Activated CD4-positive, CD25-positive, alpha-beta regulatory T cell treated with anti-CD3 and anti-CD28 coated beads, Interleukin-2, amount 50 U/mL, for 72 hours (primary cell): Measurements from ENCODE around the gene FERMT2.

Experiments
- DNase-seq: peaks from one replicate; pipeline ENCODE4 v3.0.0; 2021

The FERMT2 gene

DNA sequence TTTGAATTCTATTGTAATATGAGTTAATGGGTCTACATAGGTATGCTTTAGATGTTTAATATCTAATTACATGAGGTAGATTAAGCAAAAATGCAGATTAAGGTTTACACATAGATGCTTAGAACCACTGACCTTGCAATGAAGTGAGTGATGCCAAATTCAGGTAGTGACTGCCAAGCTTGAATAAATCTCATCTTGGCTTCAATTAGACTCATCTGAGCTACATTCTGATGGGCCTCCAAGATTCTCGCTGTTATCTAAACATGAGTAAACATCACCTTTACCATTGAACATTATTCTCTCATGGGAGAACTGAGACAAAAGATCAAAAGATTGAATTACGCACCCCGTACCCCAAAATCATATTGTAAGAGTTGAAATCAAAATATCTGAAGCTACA is 90.6 kb downstream of the FERMT2 start:
- no peak for DNase-seq

- no peak for DNase-seq
Observed at GRCh38 chr14:52856139-52856538, 94.7 kb downstream of the FERMT2 start.

GRCh38 chr14:52853522-52853854 is 97.4 kb downstream of the FERMT2 start:
- no peak for DNase-seq

DNA sequence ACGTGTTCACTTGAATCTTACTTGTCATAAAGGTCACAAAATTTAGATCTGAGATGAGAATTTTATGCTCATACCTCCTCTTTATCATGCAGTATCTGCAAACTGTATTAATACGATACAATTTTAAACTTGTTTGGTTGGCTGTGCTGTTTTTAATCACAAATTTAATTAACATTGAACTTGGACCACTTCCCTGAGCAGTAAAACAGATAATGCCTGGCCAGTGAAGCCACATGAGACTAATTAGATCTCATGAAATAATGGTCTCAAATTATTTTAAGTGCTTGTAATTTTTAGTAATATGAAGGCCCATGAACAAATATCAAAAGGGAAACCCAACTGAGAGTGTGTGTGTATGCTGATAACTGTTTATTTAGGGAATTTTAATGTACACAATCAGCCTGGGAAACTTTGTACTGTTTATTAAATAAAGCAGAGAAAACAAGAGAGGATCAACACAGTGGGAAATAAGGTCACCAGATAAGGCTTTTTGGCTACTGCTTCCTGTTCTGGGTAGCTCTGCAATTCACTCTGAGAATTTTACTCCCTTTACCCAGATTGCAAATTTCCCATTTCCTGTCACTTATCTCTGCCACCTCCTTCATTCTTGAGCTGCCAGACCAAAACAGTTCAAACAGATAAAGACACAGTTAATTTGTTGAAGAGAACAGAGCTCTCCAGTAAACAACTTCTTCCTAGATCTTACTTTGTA is 97.9 kb downstream of the FERMT2 start:
- no peak for DNase-seq

GRCh38 chr14:52850451-52850909 is 100.4 kb downstream of the FERMT2 start:
- no peak for DNase-seq

GRCh38 chr14:52848626-52849025 is 102.2 kb downstream of the FERMT2 start:
- no peak for DNase-seq

DNA sequence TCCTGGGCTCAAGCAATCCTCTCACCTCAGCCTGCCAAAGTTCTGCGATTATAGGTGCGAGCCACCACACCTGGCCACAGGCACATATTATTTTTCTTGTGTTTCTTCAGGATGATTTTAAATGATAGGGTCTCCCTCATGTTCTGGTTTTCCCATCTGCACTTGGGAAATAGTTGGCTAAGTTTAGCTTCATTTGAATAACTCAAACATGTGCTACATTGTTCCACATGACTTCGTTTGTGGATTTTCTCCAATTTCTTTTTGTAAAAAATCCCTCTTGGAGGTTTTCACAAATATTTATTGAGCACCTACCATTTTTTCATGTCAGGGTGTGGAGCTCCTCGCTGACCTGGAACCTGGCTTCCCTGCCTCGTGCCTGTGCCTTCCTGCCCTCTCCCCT is 104.3 kb downstream of the FERMT2 start:
- DNase-seq, result no peak

DNA sequence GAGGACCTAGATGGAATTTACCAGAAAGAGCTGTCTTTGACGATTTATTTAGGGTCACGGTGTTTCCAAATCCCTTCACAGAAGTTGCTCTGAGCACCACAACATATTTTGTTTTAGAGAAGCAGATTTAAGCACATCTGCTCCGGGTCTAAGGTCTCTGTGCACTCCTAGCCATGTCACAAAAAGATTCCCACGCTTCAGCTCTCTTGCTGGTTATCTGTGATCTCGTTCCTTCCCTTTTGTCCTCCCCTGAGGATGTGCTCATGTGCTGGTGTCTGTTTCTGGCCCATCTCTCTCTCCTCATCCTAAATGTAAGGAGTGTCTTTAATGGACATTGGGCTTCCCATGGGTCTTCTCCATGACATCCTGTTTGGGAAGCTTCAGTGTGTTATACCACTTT is 105.8 kb downstream of the FERMT2 start:
- no peak for DNase-seq

DNA sequence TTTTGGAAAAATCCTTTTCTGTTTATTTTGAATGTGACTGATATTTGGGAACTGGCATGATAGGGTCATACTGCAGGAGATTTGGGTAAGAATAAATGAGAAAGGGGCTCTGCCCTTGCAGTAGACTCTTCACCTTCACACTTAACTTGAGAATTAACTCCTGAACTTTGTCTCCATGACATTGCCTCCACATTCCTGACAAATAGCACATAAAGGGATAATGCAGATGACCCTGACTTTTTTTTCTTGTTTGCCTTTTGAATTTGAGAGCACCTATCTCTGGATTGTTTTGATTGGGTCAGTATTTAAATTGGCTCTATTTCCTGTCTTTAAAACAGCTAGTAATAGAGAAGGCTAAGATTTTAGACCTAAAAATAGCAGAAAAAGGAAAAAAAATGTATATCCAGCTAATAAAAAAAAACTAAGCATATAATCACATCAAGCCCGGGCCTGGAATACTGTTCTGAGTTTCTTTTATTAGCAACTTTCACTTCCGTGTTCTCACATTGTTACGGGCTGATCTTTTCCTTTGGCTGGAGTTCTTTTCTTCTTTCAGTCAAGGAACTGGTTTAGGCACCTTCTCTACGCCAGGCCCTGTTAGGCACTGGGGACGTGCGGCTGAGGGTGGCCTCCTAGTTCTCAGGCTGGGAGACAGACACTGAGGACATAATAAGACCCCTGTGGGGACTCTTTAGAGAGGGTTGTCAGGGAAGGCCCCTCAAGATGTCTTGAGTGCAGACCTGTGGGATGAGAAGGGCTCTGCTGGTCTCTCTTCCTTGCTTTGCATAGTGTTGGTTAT is 106.4 kb downstream of the FERMT2 start:
- DNase-seq, result no peak

- no peak for DNase-seq
Observed at GRCh38 chr14:52840877-52841276, 110.0 kb downstream of the FERMT2 start.

GRCh38 chr14:52837451-52837850 is 113.4 kb downstream of the FERMT2 start:
- DNase-seq, result no peak

DNA sequence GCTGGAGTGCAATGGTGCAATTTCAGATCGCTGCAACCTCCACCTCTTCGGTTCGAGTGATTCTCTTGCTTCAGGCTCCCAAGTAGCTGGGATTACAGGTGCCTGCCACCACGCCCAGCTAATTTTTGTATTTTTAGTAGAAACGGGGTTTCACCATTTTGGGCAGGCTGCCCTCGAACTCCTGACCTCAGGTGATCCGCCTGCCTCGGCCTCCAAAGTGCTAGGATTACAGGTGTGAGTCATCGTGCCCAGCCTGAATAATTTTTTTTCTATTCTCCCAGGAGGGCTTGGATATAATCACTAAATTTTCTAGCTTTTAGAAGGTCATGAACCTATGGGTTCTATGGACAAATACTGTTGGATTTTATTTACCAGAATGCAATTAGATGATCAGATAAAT is 114.8 kb downstream of the FERMT2 start:
- DNase-seq, result no peak

GRCh38 chr14:52835122-52835903 is 115.5 kb downstream of the FERMT2 start:
- DNase-seq, result no peak

- DNase-seq, result no peak
Observed at GRCh38 chr14:52834440-52834842, 116.4 kb downstream of the FERMT2 start.

DNA sequence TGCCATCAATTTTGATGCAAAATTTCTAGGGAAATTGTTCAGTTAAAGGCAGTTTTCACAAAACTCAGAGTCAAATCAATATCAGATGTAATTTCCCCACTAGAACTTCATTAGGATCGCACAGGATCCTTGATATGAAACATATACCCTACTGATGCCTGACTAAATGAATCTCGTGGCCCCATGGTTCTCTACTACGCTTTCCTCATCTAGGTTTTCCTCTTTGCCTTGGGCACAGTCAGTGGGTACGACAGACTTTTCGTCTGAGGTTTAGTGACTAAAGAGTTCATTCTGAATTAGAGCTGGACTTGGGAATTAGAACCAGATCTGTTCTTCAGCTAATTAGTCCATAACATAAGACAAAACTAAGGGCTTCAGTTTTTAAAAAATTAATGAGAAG is 117.0 kb downstream of the FERMT2 start:
- DNase-seq, result no peak

DNA sequence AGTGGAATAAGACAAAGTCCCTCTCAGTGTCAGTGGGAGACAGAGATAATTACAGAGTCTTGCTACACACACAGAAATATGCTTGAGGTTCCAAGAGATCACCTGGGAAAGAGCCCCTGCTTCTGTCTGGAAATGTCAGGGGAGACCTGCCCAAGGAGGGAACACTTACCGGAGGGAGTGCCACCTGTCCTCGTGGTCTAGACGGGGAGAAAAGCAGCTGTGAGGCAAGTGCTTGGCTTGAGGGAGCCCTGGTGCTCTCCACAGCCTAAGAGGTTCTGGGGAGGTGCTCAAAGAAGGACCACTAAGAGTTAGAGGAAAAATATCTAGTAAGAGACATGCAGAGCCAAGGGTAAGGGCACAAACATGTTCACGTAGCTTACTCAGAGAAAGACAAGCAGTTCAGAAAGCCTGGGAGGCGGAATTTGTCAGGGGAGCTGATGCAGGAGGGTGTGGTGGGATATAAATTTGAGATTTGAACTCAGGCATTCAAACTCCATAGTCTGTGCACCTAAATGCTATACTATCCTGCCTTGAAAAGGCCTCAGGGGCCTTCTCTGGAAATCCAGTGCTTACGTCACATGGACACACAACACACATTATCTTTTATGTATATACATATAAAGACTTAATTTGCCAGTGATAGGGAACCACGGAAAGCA is 121.2 kb downstream of the FERMT2 start:
- DNase-seq, result no peak

DNA sequence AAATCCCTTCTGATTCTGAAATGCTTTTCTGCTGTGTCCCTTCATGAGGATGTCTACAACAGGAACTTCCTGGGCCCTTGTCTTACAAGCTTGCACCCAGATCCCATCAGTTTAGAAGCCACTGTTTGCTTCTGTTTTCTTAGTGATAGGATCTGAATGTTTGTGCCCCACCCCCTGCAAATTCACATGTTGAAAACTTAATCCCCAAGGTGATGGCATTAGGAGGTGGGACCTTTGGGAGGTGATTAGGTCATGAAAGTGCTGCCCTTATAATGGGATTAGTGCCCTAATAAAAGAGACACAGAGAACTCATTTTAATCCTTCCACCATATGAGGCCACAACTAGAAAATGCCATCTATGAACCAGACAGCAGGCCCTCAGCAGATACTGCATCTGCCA is 123.4 kb downstream of the FERMT2 start:
- no peak for DNase-seq

DNA sequence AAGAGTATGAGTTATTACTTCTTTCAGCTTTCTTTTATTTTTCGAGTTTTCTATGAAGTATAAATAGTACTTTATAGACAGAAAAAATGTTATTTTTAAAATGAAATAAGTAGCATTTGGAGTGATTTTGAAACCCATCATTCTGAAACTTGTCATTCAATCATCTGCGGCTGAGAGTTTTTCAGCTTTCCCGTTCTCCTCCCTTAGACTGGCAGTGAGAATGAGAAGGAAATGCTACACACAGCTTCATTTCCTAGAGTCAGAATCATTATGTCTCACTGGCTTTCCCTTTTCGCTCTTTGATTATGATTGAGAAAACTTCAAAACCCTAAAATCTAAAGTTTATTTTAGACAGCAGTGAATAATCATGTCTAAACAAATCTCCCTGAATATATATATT is 125.8 kb downstream of the FERMT2 start:
- no peak for DNase-seq

DNA sequence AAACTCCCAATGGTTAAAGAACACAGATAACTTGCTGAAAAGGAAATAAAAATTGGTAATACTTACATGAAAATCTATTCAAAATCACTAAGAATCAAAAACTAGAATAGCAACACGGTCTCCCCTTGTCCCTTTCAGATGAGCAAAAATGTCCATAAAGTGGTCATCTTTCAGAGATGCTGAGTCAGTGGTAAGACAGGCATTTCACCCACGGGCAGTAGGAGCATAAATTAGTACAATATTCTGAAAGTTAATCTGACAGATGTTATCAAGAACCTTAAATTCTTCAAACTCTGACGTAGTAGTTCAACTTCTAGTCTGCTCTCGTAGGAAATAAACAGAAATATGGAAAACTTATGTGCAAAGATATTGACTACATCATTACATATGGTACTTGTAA is 126.4 kb downstream of the FERMT2 start:
- DNase-seq, result no peak

GRCh38 chr14:52821805-52822250 is 129.0 kb downstream of the FERMT2 start:
- DNase-seq, result no peak

- DNase-seq, result no peak
Observed at GRCh38 chr14:52808101-52808500, 142.7 kb downstream of the FERMT2 start.
